Measurements from ENCODE around the gene MAD1L1. TPM values are rescaled to one million over a fixed set of nuclear protein-coding genes. Genes with fewer than 3 reads are reported as not detected.

Gene MAD1L1
- total RNA-seq, 1 experiment from 2014 or later = 61.5 TPM

GRCh38 chr7:1854866-1855724, 377.6 kb downstream of the MAD1L1 start:
- DNase-seq (ENCODE audit: low read depth) = no peak

- no peak for DNase-seq (ENCODE audit: low read depth)
Measured at GRCh38 chr7:1853986-1854865, 378.5 kb downstream of the MAD1L1 start.

GRCh38 chr7:1853431-1853985, 379.2 kb downstream of the MAD1L1 start:
- no peak for DNase-seq (ENCODE audit: low read depth)

- DNase-seq (ENCODE audit: low read depth) = no peak
Measured at GRCh38 chr7:1852517-1853430, 380.0 kb downstream of the MAD1L1 start.

GRCh38 chr7:1851721-1852516, 380.8 kb downstream of the MAD1L1 start:
- no peak for DNase-seq (ENCODE audit: low read depth)

GRCh38 chr7:1850976-1851571, 381.7 kb downstream of the MAD1L1 start:
- no peak for DNase-seq (ENCODE audit: low read depth)

GRCh38 chr7:1850111-1850975, 382.4 kb downstream of the MAD1L1 start:
- no peak for DNase-seq (ENCODE audit: low read depth)

GRCh38 chr7:1849351-1850041, 383.2 kb downstream of the MAD1L1 start:
- DNase-seq (ENCODE audit: low read depth) = no peak

- DNase-seq (ENCODE audit: low read depth) = no peak
Measured at GRCh38 chr7:1848911-1849311, 383.8 kb downstream of the MAD1L1 start.

- no peak for DNase-seq (ENCODE audit: low read depth)
Measured at GRCh38 chr7:1848013-1848640, 384.6 kb downstream of the MAD1L1 start.

GRCh38 chr7:1847260-1848001, 385.3 kb downstream of the MAD1L1 start:
- no peak for DNase-seq (ENCODE audit: low read depth)

GRCh38 chr7:1846331-1847065, 386.2 kb downstream of the MAD1L1 start:
- DNase-seq (ENCODE audit: low read depth) = no peak

GRCh38 chr7:1845536-1846311, 387.0 kb downstream of the MAD1L1 start:
- no peak for DNase-seq (ENCODE audit: low read depth)

GRCh38 chr7:1844951-1845390, 387.8 kb downstream of the MAD1L1 start:
- no peak for DNase-seq (ENCODE audit: low read depth)

- DNase-seq (ENCODE audit: low read depth) = no peak
Measured at GRCh38 chr7:1844336-1844950, 388.3 kb downstream of the MAD1L1 start.
